Activated naive CD8-positive, alpha-beta T cell treated with anti-CD3 and anti-CD28 coated beads, Interleukin-2, amount 10 ng/mL, durations not matched to agents 7 days and 5 days (primary cell): Measurements from ENCODE around the gene PSENEN. TPM values are rescaled to one million over a fixed set of nuclear protein-coding genes. Genes with fewer than 3 reads are reported as not detected.
A peak's percentile ranks its signal among the peaks of the same experiment; 100 is the strongest.
"Not testable (repeated sequence)": the region's sequence is repeated elsewhere in the genome, so short reads cannot be mapped to it uniquely, and the experiment has no call there.

Source experiments
- ATAC-seq: fragments of 150-1000 bp; cut with Tn5 transposase; one replicate; pipeline ENCODE4 v1.10.0; 2021; ENCODE audit warnings: low read depth, moderate library complexity
- POLR2A ChIA-PET: fragments of 350-600 bp; sonication (Branson Sonifier 250); formaldehyde crosslinking; loops from one replicate; lab custom pipeline; 2021; ENCODE audit warnings: antibody characterized with exemption; lab: Charles Lee
- DNase-seq: peaks from one replicate; pipeline ENCODE4 v3.0.0; 2021
- H3K27ac Mint-ChIP-seq: one replicate; pipeline ENCODE4 v1.8.0; 2022; ENCODE audit warnings: mild to moderate bottlenecking, mixed read lengths
- H3K27me3 Mint-ChIP-seq: one replicate; pipeline ENCODE4 v1.8.0; 2022; ENCODE audit warnings: mild to moderate bottlenecking, moderate library complexity, mixed read lengths
- H3K36me3 Mint-ChIP-seq: one replicate; pipeline ENCODE4 v1.8.0; 2021; ENCODE audit warnings: mild to moderate bottlenecking, mixed read lengths
- H3K4me1 Mint-ChIP-seq: one replicate; pipeline ENCODE4 v1.8.0; 2021; ENCODE audit warnings: mixed read lengths
- H3K4me3 Mint-ChIP-seq: one replicate; pipeline ENCODE4 v1.8.0; 2022; ENCODE audit warnings: mild to moderate bottlenecking, moderate library complexity, mixed read lengths
- H3K9me3 Mint-ChIP-seq: one replicate; pipeline ENCODE4 v1.8.0; 2021; ENCODE audit warnings: mixed read lengths
- total RNA-seq, 2 experiments: library from RNA; stranded (reverse); gene quantifications; one replicate each; pipeline ENCODE4 v1.2.3, GENCODE V29; 2021

PSENEN gene
- total RNA-seq, 2 experiments from 2014 or later: 35.7 to 36.3 TPM

DNA sequence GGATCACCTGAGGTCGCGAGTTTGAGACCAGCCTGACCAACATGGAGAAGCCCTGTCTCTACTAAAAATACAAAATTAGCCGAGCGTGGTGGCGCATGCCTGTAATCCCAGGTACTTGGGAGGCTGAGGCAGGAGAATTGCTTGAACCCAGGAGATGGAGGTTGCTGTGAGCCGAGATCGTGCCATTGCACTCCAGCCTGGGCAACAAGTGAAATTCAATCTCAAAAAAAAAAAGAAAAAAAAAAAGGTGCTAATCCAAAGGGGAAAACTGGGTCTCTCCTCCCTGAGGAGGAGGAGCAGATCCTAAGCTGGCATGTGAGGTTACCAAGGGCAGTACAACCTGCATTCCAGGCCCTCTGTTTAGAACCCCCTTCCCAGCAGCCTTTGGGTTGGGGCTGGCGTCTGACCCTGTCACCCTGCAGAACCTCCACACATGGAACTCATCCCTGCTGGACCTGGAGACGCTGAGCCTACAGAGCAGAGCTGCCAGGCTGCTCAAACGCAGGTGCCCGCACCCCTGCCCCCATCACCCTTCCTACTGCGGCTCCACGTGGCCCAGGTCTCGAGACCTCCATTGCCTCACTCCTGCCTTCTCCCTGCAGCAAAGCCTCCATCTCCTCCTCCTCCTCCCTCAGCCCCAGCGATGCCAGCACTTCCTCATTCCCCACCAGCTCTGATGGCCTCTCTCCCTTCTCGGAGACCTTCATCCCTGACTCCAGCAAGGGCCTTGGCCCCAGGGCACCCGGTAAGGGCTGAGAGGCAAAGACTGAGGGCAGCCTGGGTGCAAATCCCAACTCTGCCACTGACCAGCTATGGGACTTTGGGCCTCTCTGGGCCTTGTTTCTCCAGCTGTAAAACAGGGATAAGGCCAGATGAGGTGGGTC lies 19.2 kb downstream of the PSENEN start:
- Mint-ChIP-seq H3K4me3 (no peak overlapping the region), H3K27ac (no peak overlapping the region), H3K27me3 (no peaks in the 10 kb centered on the region), H3K36me3 (peaks cover 19% of the 10 kb centered on the region), H3K4me1 (peaks cover 6% of the 10 kb centered on the region), H3K9me3 (no peaks in the 10 kb centered on the region)
- POLR2A ChIA-PET: interaction anchor here (0.7 kb wide), 1 partner anchor 21 kb away, joined by 4 read pairs; no protein-coding TSS in a partner anchor
- no peak for ATAC-seq
- no peak for DNase-seq

DNA sequence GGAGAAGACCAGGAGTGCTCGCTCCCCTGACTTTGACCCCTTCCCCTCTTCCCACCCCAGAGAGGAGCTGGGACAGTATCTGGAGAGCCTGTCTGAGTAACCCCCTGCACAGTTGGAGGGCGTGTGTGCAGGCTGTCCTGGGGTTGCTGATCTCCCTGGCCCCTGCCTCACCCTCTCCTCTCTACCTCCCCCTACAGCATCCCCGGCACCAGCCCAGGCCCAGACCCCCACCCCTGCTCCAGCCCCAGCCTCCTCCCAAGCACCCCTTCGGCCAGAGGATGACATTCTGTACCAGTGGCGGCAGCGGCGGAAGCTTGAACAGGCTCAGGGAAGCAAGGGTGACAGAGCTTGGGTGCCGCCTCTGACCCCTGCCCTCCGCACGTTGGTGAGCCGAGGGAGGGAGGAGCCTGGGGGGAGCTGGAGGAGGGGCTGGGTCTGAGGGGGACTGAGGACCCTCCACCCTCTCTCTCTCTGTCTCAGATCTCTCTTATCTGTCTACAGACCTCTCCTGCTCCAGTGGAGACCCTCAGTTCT lies 21.2 kb downstream of the PSENEN start:
- Mint-ChIP-seq H3K27me3 (no peaks in the 10 kb centered on the region), H3K27ac (no peak overlapping the region), H3K9me3 (no peaks in the 10 kb centered on the region), H3K36me3 (peaks cover 15% of the 10 kb centered on the region), H3K4me1 (peaks cover 6% of the 10 kb centered on the region), H3K4me3 (no peak overlapping the region)
- ATAC-seq (peak; percentile 26), DNase-seq (no peak)
- POLR2A ChIA-PET: interaction anchor here (1.1 to 2.6 kb wide), 2 partner anchors 9 to 19 kb away, joined by 5 read pairs; partner anchors contain the start of genes HSPB6 and LIN37

DNA sequence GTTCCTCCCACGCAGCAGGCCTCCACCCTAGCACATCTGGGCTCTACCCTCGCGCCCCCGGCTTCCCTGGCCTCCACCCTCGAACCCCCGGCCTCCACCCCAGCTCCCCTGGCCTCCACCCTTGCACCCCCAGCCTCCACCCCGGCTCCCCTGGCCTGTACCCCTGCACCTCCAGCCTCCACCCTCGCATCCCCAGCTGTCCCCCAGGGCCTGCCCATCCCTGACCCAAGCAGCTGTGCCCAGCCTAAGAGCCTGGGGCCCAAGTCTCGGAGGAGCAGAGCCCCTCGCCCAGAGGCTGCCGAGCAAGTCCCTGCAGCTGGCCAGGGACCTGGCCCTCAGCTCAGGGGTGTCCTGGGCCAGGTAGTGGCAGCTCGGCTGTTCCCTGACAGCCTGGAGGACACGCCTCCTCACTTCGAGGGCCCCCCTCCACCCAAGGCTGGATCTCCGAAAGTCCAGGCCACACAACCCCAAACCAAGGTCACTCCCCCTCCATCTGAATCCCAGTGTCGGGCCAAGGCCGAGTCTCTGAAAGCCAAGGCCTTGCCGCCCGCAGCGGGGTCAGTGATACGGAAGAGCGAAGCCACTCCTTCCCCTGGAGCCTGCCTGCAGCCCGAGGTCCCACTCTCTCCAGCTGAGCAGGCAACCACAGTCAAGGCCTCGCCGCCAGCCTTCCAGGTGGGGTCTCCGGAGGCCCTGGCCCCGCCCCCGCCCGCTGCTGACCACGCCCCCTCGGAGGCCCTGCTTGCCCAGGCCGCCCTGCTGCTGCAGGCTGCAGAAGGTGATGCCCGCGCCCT lies 22.0 kb downstream of the PSENEN start:
- H3K9me3 Mint-ChIP-seq: no peaks in the 10 kb centered on the region
- H3K27me3 Mint-ChIP-seq: no peaks in the 10 kb centered on the region
- no peak overlapping the region for H3K4me3 Mint-ChIP-seq
- DNase-seq (no peak), ATAC-seq (no peak)
- H3K36me3 Mint-ChIP-seq: peaks cover 9% of the 10 kb centered on the region
- H3K27ac Mint-ChIP-seq: no peak overlapping the region
- POLR2A ChIA-PET: interaction anchor here (1.1 to 2.6 kb wide), 3 partner anchors 10 to 22 kb away, joined by 4 to 5 read pairs (median 5); partner anchors contain the start of genes HSPB6, LIN37, PSENEN and U2AF1L4
- peaks cover 3% of the 10 kb centered on the region for H3K4me1 Mint-ChIP-seq

DNA sequence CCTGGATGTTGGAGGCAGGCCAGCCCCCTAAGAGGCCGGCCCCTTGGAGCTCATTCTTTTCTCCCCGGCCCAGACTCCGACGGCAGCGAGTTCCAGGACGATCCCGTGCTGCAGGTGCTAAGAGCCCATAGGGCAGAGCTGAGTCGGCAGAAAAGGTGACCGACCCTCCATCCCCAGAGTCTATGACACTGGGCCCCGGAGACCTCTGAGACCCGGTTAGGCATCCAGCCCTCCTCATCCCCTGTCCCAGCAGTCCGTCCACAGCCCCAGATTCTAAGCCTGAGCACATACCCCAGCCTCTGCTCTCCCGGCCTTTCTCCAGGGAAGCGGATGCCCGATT lies 22.6 kb downstream of the PSENEN start:
- POLR2A ChIA-PET: interaction anchor here (1.1 to 2.6 kb wide), 2 partner anchors 20 to 23 kb away, joined by 4 to 5 read pairs; partner anchors contain the start of genes LIN37, PSENEN and U2AF1L4
- Mint-ChIP-seq H3K9me3 (no peaks in the 10 kb centered on the region), H3K4me1 (peaks cover 3% of the 10 kb centered on the region), H3K27me3 (no peaks in the 10 kb centered on the region), H3K27ac (no peak overlapping the region), H3K36me3 (peaks cover 9% of the 10 kb centered on the region), H3K4me3 (no peak overlapping the region)
- DNase-seq (no peak), ATAC-seq (no peak)

DNA sequence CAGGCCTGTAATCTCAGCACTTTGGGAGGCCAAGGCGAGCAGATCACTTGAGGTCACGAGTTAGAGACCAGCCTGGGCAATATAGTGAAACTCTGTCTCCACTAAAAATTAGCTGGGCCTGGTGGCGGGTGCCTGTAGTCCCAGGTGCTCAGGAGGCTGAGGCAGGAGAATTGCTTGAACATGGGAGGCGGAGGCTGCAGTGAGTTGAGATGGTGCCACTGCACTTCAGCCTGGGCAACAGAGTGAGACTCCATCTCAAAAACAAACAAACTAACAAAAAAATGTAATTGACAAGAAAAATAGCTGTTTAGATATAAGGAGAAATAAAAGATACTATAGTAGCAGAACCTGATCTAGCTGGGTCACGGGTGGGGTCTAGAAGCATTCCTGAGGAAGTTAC lies 26.9 kb downstream of the PSENEN start:
- H3K27me3 Mint-ChIP-seq, H3K27ac Mint-ChIP-seq, H3K36me3 Mint-ChIP-seq, H3K4me3 Mint-ChIP-seq, ATAC-seq, DNase-seq, POLR2A ChIA-PET, H3K9me3 Mint-ChIP-seq: not testable (repeated sequence)
- H3K4me1 Mint-ChIP-seq: peaks cover 20% of the 10 kb centered on the region

DNA sequence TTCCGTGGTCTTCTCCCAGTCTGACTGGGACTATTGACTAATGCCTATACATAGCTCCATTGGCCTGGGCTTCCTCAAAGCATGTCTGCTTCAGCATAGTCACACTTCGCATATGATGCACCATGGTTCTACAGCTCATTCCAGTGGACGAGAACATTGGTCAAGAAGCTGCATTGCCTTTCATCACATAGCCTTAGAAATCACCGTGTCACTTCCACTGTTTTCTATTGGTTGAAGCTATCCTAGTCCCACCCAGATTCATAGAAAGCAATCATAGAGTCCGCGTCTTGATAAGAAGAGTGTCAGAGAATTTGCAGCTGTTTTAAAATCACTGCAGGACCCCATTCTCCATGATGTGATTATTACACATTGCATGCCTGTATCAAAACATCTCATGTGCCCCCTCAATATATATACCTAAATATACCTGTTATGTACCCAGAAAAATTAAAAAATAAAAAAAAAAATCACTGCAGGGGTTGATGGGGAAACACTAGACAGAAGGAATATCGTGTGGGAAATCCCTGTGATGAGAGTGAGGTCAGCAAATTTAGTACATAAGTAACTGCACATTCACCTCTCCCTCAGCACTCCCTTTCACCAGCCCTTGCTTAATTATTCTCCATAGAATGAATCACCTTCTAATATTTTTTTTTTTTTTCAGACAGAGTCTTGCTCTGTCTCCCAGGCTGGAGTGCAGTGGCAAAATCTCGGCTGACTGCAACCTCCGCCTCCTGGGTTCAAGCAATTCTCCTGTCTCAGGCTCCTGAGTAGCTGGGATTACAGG lies 27.8 kb downstream of the PSENEN start:
- POLR2A ChIA-PET: interaction anchor here (1.2 kb wide), 1 partner anchor 130 kb away, joined by 4 read pairs; no protein-coding TSS in a partner anchor
- Mint-ChIP-seq H3K4me1 (peaks cover 20% of the 10 kb centered on the region), H3K9me3 (no peaks in the 10 kb centered on the region), H3K4me3 (no peak overlapping the region), H3K27ac (no peak overlapping the region), H3K36me3 (peaks cover 7% of the 10 kb centered on the region), H3K27me3 (no peaks in the 10 kb centered on the region)
- ATAC-seq (no peak), DNase-seq (no peak)

DNA sequence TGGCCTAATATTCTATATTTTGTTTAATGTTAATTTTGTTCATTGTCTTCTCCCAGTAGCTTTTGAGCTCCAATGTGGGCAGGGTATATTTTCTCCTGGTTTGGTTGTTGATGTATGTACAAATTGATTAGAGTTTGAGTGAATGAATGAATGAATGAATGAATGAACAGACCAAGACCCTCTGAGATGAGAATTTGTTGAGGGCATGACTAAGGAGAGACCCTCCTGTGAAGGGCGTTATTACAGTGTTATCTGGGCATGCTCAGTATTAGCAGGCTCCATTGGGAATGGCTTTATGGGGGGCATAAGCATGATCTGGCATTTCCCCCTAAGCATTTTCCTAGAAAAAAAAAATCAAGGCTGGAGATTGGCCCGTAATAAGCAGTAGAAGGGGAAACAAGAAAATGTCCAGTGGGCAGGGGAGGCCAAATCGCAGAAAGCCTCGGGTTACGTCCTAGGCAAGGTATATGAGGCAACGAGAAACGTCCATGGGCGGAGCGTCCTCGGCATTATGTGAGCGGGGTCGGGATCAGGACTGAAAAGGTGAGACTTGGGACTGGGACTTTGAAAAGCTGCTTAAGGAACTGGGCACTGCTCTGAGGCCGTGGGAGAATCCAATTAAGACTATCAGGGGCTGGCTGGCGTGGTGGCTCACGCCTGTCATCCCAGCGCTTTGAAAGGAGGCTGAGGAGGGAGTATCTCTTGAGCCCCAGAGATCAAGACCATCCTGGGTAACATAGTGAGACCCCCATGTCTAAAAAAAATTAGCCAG lies 29.0 kb downstream of the PSENEN start:
- POLR2A ChIA-PET: interaction anchor here (0.7 to 1.2 kb wide), 4 partner anchors 12 to 502 kb away, joined by 3 to 4 read pairs (median 4); no protein-coding TSS in a partner anchor
- Mint-ChIP-seq H3K4me1 (peaks cover 22% of the 10 kb centered on the region), H3K9me3 (no peaks in the 10 kb centered on the region), H3K4me3 (peak overlapping the region; percentile 74), H3K27ac (no peak overlapping the region), H3K27me3 (no peaks in the 10 kb centered on the region), H3K36me3 (peaks cover 1% of the 10 kb centered on the region)
- DNase-seq (no peak), ATAC-seq (no peak)

DNA sequence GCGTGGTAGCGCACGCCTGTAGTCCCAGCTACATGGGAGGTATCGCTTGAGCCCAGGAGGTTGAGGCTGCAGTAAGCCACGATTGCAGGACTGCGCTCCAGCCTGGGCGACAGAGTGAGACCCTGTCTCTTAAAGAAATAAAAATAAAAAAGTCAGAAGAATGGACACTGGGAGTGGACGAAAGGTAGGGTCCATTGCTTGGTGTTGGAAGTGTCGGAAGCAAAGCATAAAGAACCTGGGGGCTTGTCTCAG lies 29.5 kb downstream of the PSENEN start:
- ATAC-seq: no peak

DNA sequence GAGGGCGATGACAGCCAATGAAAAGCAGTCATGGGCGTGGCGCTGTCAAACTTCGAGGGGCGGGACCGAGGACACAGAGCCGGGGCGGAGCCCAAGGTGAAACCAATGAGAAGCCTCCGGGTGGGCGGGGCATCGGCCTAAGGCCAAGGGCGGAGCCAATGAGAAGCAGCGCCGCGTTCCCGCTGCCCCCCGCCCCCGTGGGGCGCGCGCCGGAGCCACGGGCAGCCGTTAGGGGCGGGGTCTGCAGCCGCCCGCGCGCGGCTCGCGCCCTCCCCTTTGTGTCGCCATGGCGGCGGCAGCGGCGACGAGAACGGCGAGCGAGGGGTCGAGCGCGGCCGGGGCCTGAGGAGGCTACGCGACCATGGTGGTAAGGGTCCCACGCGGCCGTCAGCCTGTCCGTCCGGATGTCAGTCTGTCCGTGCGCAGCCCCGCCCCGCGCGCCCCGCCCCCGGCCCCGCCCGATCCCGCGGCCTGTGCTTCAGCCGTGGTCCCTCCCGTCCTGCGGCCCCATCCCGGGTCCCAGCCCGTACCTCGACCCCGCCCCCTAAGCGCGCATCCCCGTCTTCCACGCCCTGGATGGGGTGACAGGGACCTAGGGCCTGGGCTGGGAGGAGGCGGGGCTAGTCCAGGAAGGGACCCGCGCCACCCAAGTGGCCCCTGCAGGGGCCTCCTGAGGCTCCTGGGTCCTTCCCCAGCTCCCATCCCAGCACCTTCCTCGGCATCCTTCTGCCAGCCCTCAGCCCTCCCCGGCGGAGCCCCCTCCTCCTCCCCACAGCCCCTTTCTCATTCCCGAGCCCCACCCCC lies 30.0 kb downstream of the PSENEN start, which contains the start of gene ARHGAP33:
ARHGAP33 (plus strand) TSS at position 267 of the 804 bp plus-strand sequence; CDS start at position 362, 95 bp downstream.
- peak within 1 kb of the TSS; percentile 95 for H3K4me3 Mint-ChIP-seq
- peaks cover 1% of the 10 kb centered on the region for H3K36me3 Mint-ChIP-seq
- POLR2A ChIA-PET: interaction anchor here (0.7 to 1.2 kb wide), 2 partner anchors 13 to 278 kb away, joined by 3 read pairs; partner anchors contain the start of gene THAP8
- ATAC-seq: peak; percentile 92
- H3K4me1 Mint-ChIP-seq: peaks cover 22% of the 10 kb centered on the region
- H3K27ac Mint-ChIP-seq: peak within 1 kb of the TSS; percentile 88
- peak; percentile 99 for DNase-seq
- no peaks in the 10 kb centered on the region for H3K27me3 Mint-ChIP-seq
- no peaks in the 10 kb centered on the region for H3K9me3 Mint-ChIP-seq

More for the DNA sequence above, 29.5 kb downstream of the PSENEN start:
- Mint-ChIP-seq H3K4me1 (peaks cover 22% of the 10 kb centered on the region), H3K4me3 (peak overlapping the region; percentile 74), H3K36me3 (peaks cover 1% of the 10 kb centered on the region), H3K27me3 (no peaks in the 10 kb centered on the region), H3K9me3 (no peaks in the 10 kb centered on the region), H3K27ac (no peak overlapping the region)
- POLR2A ChIA-PET: interaction anchor here (0.7 kb wide), 2 partner anchors 13 to 502 kb away, joined by 3 to 4 read pairs; no protein-coding TSS in a partner anchor
- DNase-seq: no peak

DNA sequence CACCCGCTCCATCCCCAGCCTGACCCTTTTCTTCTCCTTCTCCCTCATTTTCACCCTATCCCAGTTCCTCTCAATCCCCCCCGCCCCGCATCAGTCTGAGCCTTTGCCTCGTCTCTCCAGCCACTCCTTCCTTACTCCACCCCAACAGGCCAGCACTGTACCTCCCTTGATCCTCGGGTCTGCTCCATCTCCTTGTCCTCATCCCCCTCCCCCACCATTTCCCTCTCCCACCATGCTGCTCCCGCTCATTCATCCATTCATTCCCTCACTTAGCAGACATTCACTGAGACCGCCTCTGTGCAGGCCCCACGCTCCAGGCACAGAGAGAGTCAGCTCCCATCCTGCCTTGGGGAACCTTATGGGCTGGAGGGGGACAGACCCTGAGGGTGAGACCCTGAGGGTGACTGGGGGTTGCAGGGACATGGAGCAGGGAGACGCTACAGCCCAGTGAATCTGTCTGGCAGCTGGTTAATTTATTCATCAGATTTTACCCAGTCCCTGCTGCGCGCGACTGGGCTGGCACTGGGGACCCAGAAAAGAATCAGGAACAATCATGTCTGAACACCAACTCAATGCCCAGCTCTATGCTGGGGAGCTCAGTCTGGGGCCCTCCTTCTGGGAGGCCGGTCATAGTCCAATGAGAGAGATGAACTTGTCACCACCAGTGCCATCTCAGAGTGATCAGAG lies 30.8 kb downstream of the PSENEN start:
- ATAC-seq (no peak), DNase-seq (no peak)
- Mint-ChIP-seq H3K27ac (peak overlapping the region; percentile 88), H3K4me3 (peak overlapping the region; percentile 95), H3K36me3 (peaks cover 4% of the 10 kb centered on the region), H3K4me1 (peaks cover 22% of the 10 kb centered on the region), H3K9me3 (no peaks in the 10 kb centered on the region), H3K27me3 (no peaks in the 10 kb centered on the region)
- POLR2A ChIA-PET: interaction anchor here (0.8 to 1.2 kb wide), 2 partner anchors 10 to 277 kb away, joined by 3 read pairs; partner anchors contain the start of gene THAP8
